ENCODE measurements around the gene HACD4.

GRCh38 chr9:20985851-20986600, 45.4 kb downstream of the HACD4 start:
- TF ChIP-seq, protein P1, sequence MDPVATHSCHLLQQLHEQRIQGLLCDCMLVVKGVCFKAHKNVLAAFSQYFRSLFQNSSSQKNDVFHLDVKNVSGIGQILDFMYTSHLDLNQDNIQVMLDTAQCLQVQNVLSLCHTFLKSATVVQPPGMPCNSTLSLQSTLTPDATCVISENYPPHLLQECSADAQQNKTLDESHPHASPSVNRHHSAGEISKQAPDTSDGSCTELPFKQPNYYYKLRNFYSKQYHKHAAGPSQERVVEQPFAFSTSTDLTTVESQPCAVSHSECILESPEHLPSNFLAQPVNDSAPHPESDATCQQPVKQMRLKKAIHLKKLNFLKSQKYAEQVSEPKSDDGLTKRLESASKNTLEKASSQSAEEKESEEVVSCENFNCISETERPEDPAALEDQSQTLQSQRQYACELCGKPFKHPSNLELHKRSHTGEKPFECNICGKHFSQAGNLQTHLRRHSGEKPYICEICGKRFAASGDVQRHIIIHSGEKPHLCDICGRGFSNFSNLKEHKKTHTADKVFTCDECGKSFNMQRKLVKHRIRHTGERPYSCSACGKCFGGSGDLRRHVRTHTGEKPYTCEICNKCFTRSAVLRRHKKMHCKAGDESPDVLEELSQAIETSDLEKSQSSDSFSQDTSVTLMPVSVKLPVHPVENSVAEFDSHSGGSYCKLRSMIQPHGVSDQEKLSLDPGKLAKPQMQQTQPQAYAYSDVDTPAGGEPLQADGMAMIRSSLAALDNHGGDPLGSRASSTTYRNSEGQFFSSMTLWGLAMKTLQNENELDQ (CRISPR knock-in tag; IDR thresholded peaks at IDR 0.05; ENCODE audit: borderline replicate concordance) = no peak
- TF ChIP-seq L3MBTL2 (IDR thresholded peaks at IDR 0.05) = no peak
- TF ChIP-seq, protein P2, sequence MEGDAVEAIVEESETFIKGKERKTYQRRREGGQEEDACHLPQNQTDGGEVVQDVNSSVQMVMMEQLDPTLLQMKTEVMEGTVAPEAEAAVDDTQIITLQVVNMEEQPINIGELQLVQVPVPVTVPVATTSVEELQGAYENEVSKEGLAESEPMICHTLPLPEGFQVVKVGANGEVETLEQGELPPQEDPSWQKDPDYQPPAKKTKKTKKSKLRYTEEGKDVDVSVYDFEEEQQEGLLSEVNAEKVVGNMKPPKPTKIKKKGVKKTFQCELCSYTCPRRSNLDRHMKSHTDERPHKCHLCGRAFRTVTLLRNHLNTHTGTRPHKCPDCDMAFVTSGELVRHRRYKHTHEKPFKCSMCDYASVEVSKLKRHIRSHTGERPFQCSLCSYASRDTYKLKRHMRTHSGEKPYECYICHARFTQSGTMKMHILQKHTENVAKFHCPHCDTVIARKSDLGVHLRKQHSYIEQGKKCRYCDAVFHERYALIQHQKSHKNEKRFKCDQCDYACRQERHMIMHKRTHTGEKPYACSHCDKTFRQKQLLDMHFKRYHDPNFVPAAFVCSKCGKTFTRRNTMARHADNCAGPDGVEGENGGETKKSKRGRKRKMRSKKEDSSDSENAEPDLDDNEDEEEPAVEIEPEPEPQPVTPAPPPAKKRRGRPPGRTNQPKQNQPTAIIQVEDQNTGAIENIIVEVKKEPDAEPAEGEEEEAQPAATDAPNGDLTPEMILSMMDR (IDR thresholded peaks at IDR 0.05 in 2 of 3, conservative IDR thresholded peaks at IDR 0.05 in 1 of 3; ENCODE audit: insufficient read depth in 2 of 3, low read depth in 1 of 3, low read length in 3 of 3) = no peak
- TF ChIP-seq, protein P3, sequence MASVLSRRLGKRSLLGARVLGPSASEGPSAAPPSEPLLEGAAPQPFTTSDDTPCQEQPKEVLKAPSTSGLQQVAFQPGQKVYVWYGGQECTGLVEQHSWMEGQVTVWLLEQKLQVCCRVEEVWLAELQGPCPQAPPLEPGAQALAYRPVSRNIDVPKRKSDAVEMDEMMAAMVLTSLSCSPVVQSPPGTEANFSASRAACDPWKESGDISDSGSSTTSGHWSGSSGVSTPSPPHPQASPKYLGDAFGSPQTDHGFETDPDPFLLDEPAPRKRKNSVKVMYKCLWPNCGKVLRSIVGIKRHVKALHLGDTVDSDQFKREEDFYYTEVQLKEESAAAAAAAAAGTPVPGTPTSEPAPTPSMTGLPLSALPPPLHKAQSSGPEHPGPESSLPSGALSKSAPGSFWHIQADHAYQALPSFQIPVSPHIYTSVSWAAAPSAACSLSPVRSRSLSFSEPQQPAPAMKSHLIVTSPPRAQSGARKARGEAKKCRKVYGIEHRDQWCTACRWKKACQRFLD (CRISPR knock-in tag; IDR thresholded peaks at IDR 0.05) = no peak
